ENCODE data around the gene GARIN3. TPM values are rescaled to one million over a fixed set of nuclear protein-coding genes. Genes with fewer than 3 reads are reported as not detected.
A peak's percentile ranks its signal among the peaks of the same experiment; 100 is the strongest.

The GARIN3 gene
- total RNA-seq, 2 experiments from 2014 or later = not detected

GRCh38 chr5:157184117-157184670, 18.1 kb upstream of the GARIN3 start:
- Histone ChIP-seq H3K27me3 (ENCODE audit: control insufficient read depth in 1 of 2, insufficient read depth in 2 of 2, low read length in 2 of 2) (no peaks in the 10 kb centered on the region), H3K4me1 (ENCODE audit: insufficient read depth, low read length) (peaks cover 42% of the 10 kb centered on the region), H3K36me3 (ENCODE audit: insufficient read depth, low read length) (peaks cover 61% of the 10 kb centered on the region), H3K27ac (ENCODE audit: low read depth in 1 of 2, low read length in 2 of 2) (peak overlapping the region; percentile 1 to 47), H3K9me3 (ENCODE audit: control insufficient read depth in 1 of 2, insufficient read depth in 1 of 2, low read length in 2 of 2) (no peaks in the 10 kb centered on the region), H3K4me3 (ENCODE audit: low read length) (peak overlapping the region; percentile 85)
- H3K4me1 Mint-ChIP-seq (ENCODE audit: low read depth) = peaks cover 67% of the 10 kb centered on the region
- H3K27ac Mint-ChIP-seq = peak overlapping the region; percentile 96
- CTCF ChIA-PET = interaction anchor here (1.0 to 3.5 kb wide), 4 partner anchors 10 to 35 kb away, joined by 3 to 13 read pairs (median 6); no protein-coding TSS in a partner anchor
- peaks cover 87% of the 10 kb centered on the region for H3K36me3 Mint-ChIP-seq (ENCODE audit: low read depth)
- H3K4me3 Mint-ChIP-seq = peak overlapping the region; percentile 92
- H3K9me3 Mint-ChIP-seq = no peaks in the 10 kb centered on the region
- no peaks in the 10 kb centered on the region for H3K27me3 Mint-ChIP-seq
- DNase-seq (no peak), ATAC-seq (ENCODE audit: poor library complexity) (no peak)
- TF ChIP-seq CTCF (IDR thresholded peaks at IDR 0.05) = no peak
- POLR2A ChIA-PET = interaction anchor here (0.5 to 7.3 kb wide), 17 partner anchors 11 to 403 kb away, joined by 3 to 148 read pairs (median 5); partner anchors contain the start of gene MED7
- intact Hi-C loops (cut with DNase I, micrococcal nuclease) = loop anchor here in 1 of 2 experiments (5.0 kb wide), 1 partner anchor 68 kb away; no protein-coding TSS in a partner anchor

- Histone ChIP-seq H3K27me3 (ENCODE audit: control insufficient read depth in 1 of 2, insufficient read depth in 2 of 2, low read length in 2 of 2) (no peaks in the 10 kb centered on the region), H3K4me1 (ENCODE audit: insufficient read depth, low read length) (peaks cover 39% of the 10 kb centered on the region), H3K4me3 (ENCODE audit: low read length) (peak overlapping the region; percentile 85), H3K27ac (ENCODE audit: low read depth in 1 of 2, low read length in 2 of 2) (peak overlapping the region; percentile 61 to 74), H3K9me3 (ENCODE audit: control insufficient read depth in 1 of 2, insufficient read depth in 1 of 2, low read length in 2 of 2) (no peaks in the 10 kb centered on the region), H3K36me3 (ENCODE audit: insufficient read depth, low read length) (peaks cover 41% of the 10 kb centered on the region)
- Mint-ChIP-seq H3K4me3 (peak overlapping the region; percentile 98), H3K27ac (peak overlapping the region; percentile 96), H3K36me3 (ENCODE audit: low read depth) (peaks cover 67% of the 10 kb centered on the region), H3K9me3 (peaks cover 4% of the 10 kb centered on the region), H3K4me1 (ENCODE audit: low read depth) (peaks cover 66% of the 10 kb centered on the region), H3K27me3 (no peaks in the 10 kb centered on the region)
- DNase-seq (no peak), ATAC-seq (ENCODE audit: poor library complexity) (no peak)
- ChIA-PET CTCF (interaction anchor here (1.9 to 3.5 kb wide), 3 partner anchors 9 to 33 kb away, joined by 7 to 13 read pairs (median 7); no protein-coding TSS in a partner anchor), POLR2A (interaction anchor here (0.7 to 7.3 kb wide), 14 partner anchors 10 to 90 kb away, joined by 3 to 148 read pairs (median 6); partner anchors contain the start of gene MED7)
- intact Hi-C loops (cut with DNase I, micrococcal nuclease) = loop anchor here in 1 of 2 experiments (5.0 kb wide), 1 partner anchor 70 kb away; no protein-coding TSS in a partner anchor
- TF ChIP-seq CTCF (IDR thresholded peaks at IDR 0.05) = no peak
Measured at GRCh38 chr5:157182143-157182757, 16.2 kb upstream of the GARIN3 start.

GRCh38 chr5:157180374-157181264, 14.6 kb upstream of the GARIN3 start, which contains the start of gene ITK:
ITK (plus strand) TSS chr5:157180840; CDS start chr5:157180978, 138 bp downstream.
- peak; percentile 76 for ATAC-seq (ENCODE audit: poor library complexity)
- H3K27me3 Mint-ChIP-seq = no peaks in the 10 kb centered on the region
- H3K27me3 ChIP-seq (ENCODE audit: control insufficient read depth in 1 of 2, insufficient read depth in 2 of 2, low read length in 2 of 2) = no peaks in the 10 kb centered on the region
- peak within 1 kb of the TSS; percentile 98 for H3K4me3 Mint-ChIP-seq
- H3K9me3 Mint-ChIP-seq = peaks cover 4% of the 10 kb centered on the region
- intact Hi-C loops (cut with DNase I, micrococcal nuclease) = loop anchor here in 1 of 2 experiments (1.0 to 5.0 kb wide), 4 partner anchors 13 to 72 kb away; no protein-coding TSS in a partner anchor
- ChIA-PET POLR2A (interaction anchor here (0.6 to 7.3 kb wide), 23 partner anchors 7 to 127 kb away, joined by 3 to 148 read pairs (median 7); partner anchors contain the start of gene MED7), CTCF (interaction anchor here (0.9 to 2.6 kb wide), 4 partner anchors 9 to 32 kb away, joined by 3 to 7 read pairs (median 5); no protein-coding TSS in a partner anchor)
- DNase-seq = peak in 8 of 14 experiments; percentile 29 to 92 (median 53)
- H3K36me3 Mint-ChIP-seq (ENCODE audit: low read depth) = peaks cover 51% of the 10 kb centered on the region
- H3K4me3 ChIP-seq (ENCODE audit: low read length) = peak within 1 kb of the TSS; percentile 85
- no peak for TF ChIP-seq CTCF (IDR thresholded peaks at IDR 0.05)
- peak within 1 kb of the TSS; percentile 96 for H3K27ac Mint-ChIP-seq
- peaks cover 26% of the 10 kb centered on the region for H3K36me3 ChIP-seq (ENCODE audit: insufficient read depth, low read length)
- no peaks in the 10 kb centered on the region for H3K9me3 ChIP-seq (ENCODE audit: control insufficient read depth in 1 of 2, insufficient read depth in 1 of 2, low read length in 2 of 2)
- peaks cover 57% of the 10 kb centered on the region for H3K4me1 Mint-ChIP-seq (ENCODE audit: low read depth)
- H3K27ac ChIP-seq (ENCODE audit: low read depth in 1 of 2, low read length in 2 of 2) = peak within 1 kb of the TSS; percentile 69 to 74
- H3K4me1 ChIP-seq (ENCODE audit: insufficient read depth, low read length) = peaks cover 38% of the 10 kb centered on the region

All from CD4-positive, alpha-beta T cell (primary cell).